GM21529 (cell line): ENCODE results near the gene NELL1.

ENCODE experiments used
- ATAC-seq: cut with Tn5 transposase; IDR thresholded peaks from one replicate; pipeline ENCODE4 v1.9.1; 2021; ENCODE audit not compliant: unreplicated experiment

The NELL1 gene

GRCh38 chr11:21474529-21474928 lies 805.1 kb downstream of the NELL1 start:
- no peak for ATAC-seq

DNA sequence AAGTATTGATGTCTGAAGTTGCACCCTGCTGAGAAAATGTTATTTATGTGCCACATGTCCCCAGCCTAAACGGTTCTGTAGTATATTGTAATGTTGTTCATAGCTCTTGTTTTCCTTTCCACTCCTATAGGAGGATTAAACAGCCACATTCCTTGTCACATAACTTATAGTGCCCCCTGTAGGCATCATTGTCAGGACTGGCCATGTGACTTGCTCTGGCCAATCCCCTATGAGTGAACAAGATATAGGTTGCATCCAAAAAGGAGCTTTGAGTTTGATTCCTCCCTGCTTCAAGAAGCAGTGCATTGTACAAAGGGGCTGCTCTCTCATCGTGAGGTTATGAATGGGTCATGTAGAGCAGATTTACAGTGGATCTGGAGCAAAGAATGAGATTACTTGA lies 805.9 kb downstream of the NELL1 start:
- ATAC-seq: no peak

DNA sequence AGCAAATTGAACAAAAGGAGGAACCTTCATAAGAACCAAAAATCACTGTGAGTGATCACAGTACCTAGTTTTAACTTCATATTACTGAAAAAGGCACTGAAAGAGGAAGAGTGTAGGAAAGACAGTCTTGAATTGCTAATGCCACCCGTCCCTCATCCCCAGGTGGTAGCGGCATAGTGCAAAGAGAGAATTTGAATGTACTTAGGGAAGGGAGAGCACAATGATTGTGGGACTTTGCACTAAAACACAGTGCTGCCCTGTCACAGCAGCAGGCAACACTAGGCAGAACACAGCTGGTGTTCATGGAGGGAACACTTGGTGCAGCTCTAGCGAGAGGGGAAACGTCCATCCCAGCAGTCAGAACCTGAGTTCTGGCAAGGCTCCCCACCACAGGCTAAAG lies 807.2 kb downstream of the NELL1 start:
- ATAC-seq: no peak

- ATAC-seq: no peak
Observed at GRCh38 chr11:21480240-21480639, 810.9 kb downstream of the NELL1 start.

GRCh38 chr11:21481255-21481654 lies 811.9 kb downstream of the NELL1 start:
- no peak for ATAC-seq

GRCh38 chr11:21484039-21484438 lies 814.7 kb downstream of the NELL1 start:
- no peak for ATAC-seq

DNA sequence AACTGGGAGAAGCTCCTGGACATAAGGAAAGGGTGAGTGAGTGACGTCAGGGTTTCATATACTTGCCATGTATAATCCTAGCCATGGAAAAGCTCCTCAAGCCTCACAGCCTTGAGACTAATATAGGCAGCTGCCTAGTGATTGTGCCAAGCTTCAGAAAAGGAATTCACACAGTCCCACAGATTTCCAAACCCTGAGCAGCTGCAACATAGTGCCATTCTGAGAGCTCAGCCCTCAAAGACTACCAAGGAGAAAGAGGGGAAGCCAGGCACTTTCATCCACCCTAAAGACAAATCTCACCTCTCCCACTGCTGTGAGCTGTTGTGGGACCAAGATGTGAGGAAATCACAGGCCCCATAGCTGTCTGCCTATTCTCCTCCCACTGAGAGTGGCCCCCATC lies 815.6 kb downstream of the NELL1 start:
- ATAC-seq: no peak

- no peak for ATAC-seq
Observed at GRCh38 chr11:21485426-21485825, 816.0 kb downstream of the NELL1 start.

DNA sequence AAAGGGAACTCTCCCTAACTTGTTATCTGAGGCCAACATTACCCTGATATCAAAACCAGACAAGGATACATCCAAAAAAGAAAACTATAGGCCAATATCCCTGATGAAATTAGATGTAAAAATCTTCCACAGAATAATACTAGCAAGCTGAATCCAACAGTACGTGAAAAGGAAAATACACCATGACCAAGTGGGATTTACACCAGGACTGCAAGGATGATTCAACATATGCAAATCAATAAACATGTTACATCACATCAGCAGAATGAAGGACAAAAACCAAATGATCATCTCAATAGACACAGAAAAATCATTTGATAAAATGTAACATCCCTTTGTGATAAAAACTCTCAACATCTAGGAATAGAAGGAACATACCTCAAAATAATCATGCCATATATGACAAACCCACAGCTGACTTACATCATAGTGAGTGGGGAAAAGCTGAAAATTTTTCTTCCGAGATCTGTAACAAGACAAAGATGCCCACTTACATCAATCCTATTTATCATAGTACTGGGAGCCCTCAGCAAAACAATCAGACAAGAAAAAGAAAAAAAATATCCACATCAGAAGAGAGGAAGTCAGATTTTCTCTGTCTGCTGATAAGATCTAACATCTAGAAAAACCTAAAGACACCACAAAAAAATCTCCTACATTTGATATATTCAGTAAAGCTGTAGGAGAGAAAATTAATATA lies 820.2 kb downstream of the NELL1 start:
- ATAC-seq: no peak

GRCh38 chr11:21492931-21493330 lies 823.5 kb downstream of the NELL1 start:
- ATAC-seq: no peak

- no peak for ATAC-seq
Observed at GRCh38 chr11:21494946-21495345, 825.6 kb downstream of the NELL1 start.

- ATAC-seq: no peak
Observed at GRCh38 chr11:21495879-21496278, 826.5 kb downstream of the NELL1 start.

- no peak for ATAC-seq
Observed at GRCh38 chr11:21501245-21501644, 831.9 kb downstream of the NELL1 start.

GRCh38 chr11:21505070-21505469 lies 835.7 kb downstream of the NELL1 start:
- ATAC-seq: no peak

- peak; percentile 87 for ATAC-seq
Observed at GRCh38 chr11:21511835-21512440, 842.6 kb downstream of the NELL1 start.

DNA sequence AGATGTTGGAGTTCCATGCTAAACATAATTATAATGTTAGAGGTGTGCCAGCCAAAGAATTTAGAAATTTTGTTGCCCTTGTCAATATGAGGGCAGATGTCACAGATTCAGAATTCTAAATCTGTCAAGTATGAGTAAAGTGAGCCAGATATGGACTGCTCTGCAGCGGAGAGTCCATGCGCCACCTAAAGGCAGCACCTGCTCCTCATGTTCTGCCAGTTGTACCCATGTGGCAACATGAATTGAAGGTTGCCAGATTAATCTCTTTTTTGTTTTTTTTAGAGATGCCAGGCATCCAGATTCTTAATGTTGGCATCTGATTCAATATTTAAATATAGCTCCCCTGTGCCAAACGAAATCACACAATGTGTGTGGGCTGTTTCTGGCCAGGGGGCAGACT lies 844.9 kb downstream of the NELL1 start:
- ATAC-seq: no peak

DNA sequence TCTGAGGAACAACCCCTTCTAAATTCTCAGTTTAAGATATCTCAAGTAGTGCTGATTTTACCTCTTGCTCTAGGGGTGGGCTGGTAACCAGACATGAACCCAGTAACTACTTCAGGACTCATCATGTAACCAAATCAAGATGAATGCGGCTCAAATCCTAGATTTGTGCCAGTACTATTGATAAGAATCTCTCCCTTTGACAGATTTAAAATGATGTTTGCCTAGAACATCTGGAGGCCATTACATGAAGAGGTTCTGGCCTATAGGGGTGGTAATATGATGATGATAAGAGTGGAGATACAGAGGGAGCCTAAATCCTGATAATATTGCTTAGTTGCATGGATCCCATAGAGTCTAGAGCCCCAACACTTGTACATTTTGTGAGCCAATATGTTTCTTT lies 850.9 kb downstream of the NELL1 start:
- ATAC-seq: no peak

DNA sequence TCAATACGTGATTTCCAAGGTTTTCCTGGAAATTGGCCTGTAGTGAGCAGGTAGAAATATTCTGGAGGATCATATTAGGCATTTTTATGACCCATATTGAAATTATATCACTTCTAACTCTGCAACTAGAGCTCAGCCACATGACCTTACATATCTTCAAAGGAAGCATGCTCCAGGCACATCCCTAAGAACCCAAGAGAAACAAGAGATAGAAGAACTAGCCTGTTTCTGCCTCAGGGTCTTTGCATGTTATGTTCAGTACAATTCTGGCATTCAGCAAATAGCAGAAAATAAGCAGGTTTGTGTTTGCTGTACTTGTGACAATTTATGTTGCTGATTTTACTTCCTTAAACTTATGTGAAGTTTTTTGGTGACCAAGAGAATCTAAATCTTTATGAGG lies 859.8 kb downstream of the NELL1 start:
- ATAC-seq: no peak

DNA sequence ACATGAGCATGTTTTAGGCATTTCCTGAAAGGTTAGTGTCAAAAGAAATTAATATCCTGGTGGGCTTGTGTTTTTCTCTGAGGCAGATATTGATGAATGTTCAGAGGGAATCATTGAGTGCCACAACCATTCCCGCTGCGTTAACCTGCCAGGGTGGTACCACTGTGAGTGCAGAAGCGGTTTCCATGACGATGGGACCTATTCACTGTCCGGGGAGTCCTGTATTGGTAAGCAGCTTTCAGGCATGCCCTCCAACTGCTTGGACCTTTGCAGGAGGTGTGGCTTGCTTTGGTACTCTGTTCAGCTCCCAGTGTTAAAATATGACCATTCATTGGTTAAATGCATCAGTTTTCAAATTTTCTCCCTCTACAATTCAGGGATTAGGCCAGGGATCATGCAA lies 864.9 kb downstream of the NELL1 start:
- ATAC-seq: no peak

- ATAC-seq: no peak
Observed at GRCh38 chr11:21537980-21538379, 868.6 kb downstream of the NELL1 start.

GRCh38 chr11:21541187-21541751 lies 871.9 kb downstream of the NELL1 start:
- no peak for ATAC-seq

DNA sequence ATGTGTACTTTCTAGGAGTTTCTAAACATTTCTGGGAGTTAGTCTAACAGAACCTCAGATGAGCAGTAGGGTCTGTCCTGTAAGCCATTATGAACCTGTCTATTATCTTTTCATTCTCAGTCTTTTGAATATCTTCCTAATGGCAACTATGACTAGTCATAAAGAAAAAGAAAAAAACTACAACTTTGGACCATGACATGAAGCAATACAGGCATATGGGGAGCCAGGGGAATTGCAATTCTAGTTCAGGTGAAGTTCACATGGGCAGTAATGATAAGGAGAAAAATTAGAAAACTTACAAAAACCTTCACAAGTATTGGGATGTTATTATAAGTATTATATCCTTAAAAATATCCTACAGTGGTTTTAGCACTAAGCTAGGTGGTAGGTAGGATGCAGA lies 874.5 kb downstream of the NELL1 start:
- no peak for ATAC-seq

GRCh38 chr11:21545699-21546098 lies 876.3 kb downstream of the NELL1 start:
- no peak for ATAC-seq
